ENCODE data around the gene WWOX.
"Not testable (repeated sequence)": the region's sequence is repeated elsewhere in the genome, so short reads cannot be mapped to it uniquely, and the experiment has no call there.

WWOX gene

DNA sequence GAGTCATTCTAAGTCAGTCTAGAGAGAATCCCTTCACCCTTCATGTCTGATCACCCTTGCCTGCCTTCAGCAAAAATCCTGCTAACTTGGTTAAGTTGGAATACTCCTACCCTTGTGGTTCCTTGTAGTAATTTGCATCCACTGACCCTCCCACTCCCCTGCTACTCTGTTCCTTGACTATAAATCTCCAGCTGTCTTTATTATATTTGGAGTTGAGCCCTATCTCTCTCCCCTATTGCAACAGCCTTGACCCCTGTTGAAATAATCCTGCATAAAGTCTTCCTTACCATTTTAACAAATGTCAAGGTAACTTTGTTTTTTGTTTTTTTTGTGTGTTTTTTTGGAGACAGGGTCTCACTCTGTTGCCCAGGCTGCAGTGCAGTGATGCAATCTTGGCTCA lies 590.1 kb downstream of the WWOX start:
- Histone ChIP-seq H3K36me3 (ENCODE audit: control insufficient read depth, insufficient read depth, low read length) (no peaks in the 10 kb centered on the region), H3K4me1 (ENCODE audit: control insufficient read depth, insufficient read depth, low read length, poor library complexity, severe bottlenecking) (no peaks in the 10 kb centered on the region), H3K27ac (ENCODE audit: low read depth, low read length, severe bottlenecking) (no peak overlapping the region)

DNA sequence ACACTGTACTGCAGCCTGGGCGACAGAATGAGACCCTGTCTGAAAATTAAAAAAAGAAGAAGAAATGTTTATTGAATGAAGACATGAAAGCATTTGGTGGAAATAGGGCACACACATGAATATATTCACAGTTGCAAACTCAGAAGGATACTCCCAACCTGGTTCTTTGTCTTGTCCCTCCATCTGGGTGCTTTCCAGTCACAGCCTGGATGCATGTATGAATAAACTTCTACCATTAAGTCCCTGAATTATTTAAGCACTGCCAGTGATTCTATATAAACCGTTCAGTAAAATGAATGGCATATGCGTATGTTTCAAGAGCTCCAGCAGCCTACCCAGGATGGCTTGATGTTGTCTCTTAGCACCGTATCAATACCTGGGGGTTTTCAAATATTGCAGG lies 591.1 kb downstream of the WWOX start:
- H3K4me1 ChIP-seq (ENCODE audit: control insufficient read depth, insufficient read depth, low read length, poor library complexity, severe bottlenecking) = no peaks in the 10 kb centered on the region
- no peak overlapping the region for H3K4me3 ChIP-seq (ENCODE audit: extremely low read depth, insufficient read depth, low read length, poor library complexity, severe bottlenecking)
- H3K36me3 ChIP-seq (ENCODE audit: control insufficient read depth, insufficient read depth, low read length) = no peaks in the 10 kb centered on the region
- no peak overlapping the region for H3K27ac ChIP-seq (ENCODE audit: low read depth, low read length, severe bottlenecking)
- no peaks in the 10 kb centered on the region for H3K9me3 ChIP-seq (ENCODE audit: control insufficient read depth, low read length)
- 88 to 100% methylated on average over 2 to 3 of the region's 4 CpGs for WGBS, 2 experiments (ENCODE audit: insufficient coverage in 2 of 2)

More for the DNA sequence above, 590.1 kb downstream of the WWOX start:
- H3K9me3 ChIP-seq (ENCODE audit: control insufficient read depth, low read length) = no peaks in the 10 kb centered on the region
- H3K4me3 ChIP-seq (ENCODE audit: extremely low read depth, insufficient read depth, low read length, poor library complexity, severe bottlenecking) = no peak overlapping the region

DNA sequence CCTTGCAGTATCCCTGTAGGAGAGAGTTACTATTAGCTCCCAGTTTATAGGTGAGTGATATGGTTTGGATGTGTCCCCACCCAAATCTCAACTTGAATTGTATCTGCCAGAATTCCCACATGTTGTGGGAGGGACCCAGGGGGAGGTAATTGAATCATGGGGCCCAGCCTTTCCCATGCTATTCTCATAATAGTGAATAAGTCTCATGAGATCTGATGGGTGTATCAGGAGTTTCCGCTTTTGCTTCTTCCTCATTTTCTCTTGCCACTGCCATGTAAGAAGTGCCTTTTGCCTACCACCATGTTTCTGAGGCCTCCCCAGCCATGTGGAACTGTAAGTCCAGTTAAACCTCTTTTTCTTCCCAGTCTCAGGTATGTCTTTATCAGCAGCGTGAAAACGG lies 592.3 kb downstream of the WWOX start:
- H3K9me3 ChIP-seq (ENCODE audit: control insufficient read depth, low read length); H3K27ac ChIP-seq (ENCODE audit: low read depth, low read length, severe bottlenecking); H3K4me3 ChIP-seq (ENCODE audit: extremely low read depth, insufficient read depth, low read length, poor library complexity, severe bottlenecking); H3K36me3 ChIP-seq (ENCODE audit: control insufficient read depth, insufficient read depth, low read length); H3K4me1 ChIP-seq (ENCODE audit: control insufficient read depth, insufficient read depth, low read length, poor library complexity, severe bottlenecking): not testable (repeated sequence)
- WGBS, 2 experiments (ENCODE audit: insufficient coverage in 2 of 2) = 100% methylated on average over 1 of the region's 3 CpGs; no CpG with 5 or more reads in 1 of the 2 experiments

DNA sequence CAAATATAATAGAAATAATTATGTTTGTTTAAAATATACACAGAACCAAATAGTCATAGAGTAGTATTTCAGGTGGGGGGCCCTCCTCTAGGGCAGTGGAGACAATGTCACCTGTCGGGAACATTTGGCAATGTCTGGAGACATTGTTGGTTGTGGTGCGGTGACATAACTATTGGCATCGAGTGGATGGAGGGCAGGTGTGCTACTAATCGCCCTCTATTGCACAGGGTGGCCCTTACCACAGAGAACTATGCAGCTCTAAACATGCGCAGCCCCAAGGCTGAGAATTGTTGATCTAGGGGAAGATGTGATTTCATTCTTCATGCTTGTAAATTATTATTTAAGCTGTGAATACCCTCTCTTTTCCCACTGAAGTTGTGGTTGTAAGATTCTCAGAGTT lies 594.0 kb downstream of the WWOX start:
- Histone ChIP-seq H3K27ac (ENCODE audit: low read depth, low read length, severe bottlenecking) (no peak overlapping the region), H3K4me1 (ENCODE audit: control insufficient read depth, insufficient read depth, low read length, poor library complexity, severe bottlenecking) (no peaks in the 10 kb centered on the region), H3K36me3 (ENCODE audit: control insufficient read depth, insufficient read depth, low read length) (no peaks in the 10 kb centered on the region), H3K9me3 (ENCODE audit: control insufficient read depth, low read length) (no peaks in the 10 kb centered on the region), H3K4me3 (ENCODE audit: extremely low read depth, insufficient read depth, low read length, poor library complexity, severe bottlenecking) (no peak overlapping the region)
- WGBS, 2 experiments (ENCODE audit: insufficient coverage in 2 of 2) = 76 to 92% methylated on average over 2 to 3 of the region's 5 CpGs

DNA sequence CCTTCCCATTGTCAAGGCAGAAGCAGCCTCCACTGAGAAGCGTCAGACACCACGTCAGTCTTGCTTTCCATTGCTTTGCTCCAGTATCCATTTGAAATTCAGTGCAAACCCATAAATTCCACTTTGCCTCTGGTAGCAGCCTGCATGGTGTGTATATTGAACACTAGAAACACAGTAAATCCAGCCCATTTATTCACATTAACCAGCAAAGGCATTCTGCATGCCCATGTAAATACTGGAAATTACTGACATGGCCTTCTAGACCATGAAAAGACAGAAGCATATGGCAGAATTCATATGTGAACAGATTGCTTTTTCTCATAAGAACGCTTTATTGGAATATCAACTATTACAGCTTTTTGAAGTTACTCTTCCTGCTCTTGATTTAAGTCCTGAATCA lies 595.0 kb downstream of the WWOX start:
- Histone ChIP-seq H3K4me3 (ENCODE audit: extremely low read depth, insufficient read depth, low read length, poor library complexity, severe bottlenecking) (no peak overlapping the region), H3K4me1 (ENCODE audit: control insufficient read depth, insufficient read depth, low read length, poor library complexity, severe bottlenecking) (no peaks in the 10 kb centered on the region), H3K36me3 (ENCODE audit: control insufficient read depth, insufficient read depth, low read length) (no peaks in the 10 kb centered on the region), H3K9me3 (ENCODE audit: control insufficient read depth, low read length) (no peaks in the 10 kb centered on the region), H3K27ac (ENCODE audit: low read depth, low read length, severe bottlenecking) (no peak overlapping the region)
- 77 to 92% methylated on average over 1 to 3 of the region's 3 CpGs for WGBS, 2 experiments (ENCODE audit: insufficient coverage in 2 of 2)

DNA sequence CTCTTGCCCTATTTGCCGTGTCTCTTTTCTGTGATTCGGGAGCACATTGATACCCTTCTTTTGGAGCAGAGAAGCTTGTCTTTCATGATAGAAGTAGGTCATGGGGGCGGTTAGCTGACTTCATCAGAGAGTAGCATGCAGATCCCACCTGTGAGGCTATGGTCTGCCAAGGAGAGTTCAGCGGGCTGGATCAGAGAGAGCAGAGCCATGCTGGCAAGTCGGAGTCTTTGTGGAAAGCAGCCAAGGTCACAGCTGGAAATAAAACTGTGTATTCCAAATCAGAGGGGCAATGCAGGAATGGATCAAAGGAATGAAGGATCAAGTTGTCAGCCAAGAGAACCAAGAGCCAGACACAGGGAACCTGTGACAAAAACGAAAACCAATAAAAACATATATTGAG lies 595.9 kb downstream of the WWOX start:
- Histone ChIP-seq H3K4me1 (ENCODE audit: control insufficient read depth, insufficient read depth, low read length, poor library complexity, severe bottlenecking) (no peaks in the 10 kb centered on the region), H3K36me3 (ENCODE audit: control insufficient read depth, insufficient read depth, low read length) (no peaks in the 10 kb centered on the region), H3K9me3 (ENCODE audit: control insufficient read depth, low read length) (no peaks in the 10 kb centered on the region), H3K4me3 (ENCODE audit: extremely low read depth, insufficient read depth, low read length, poor library complexity, severe bottlenecking) (no peak overlapping the region), H3K27ac (ENCODE audit: low read depth, low read length, severe bottlenecking) (no peak overlapping the region)
- 86 to 89% methylated on average over 6 of the region's 6 CpGs for WGBS, 2 experiments (ENCODE audit: insufficient coverage in 2 of 2)

DNA sequence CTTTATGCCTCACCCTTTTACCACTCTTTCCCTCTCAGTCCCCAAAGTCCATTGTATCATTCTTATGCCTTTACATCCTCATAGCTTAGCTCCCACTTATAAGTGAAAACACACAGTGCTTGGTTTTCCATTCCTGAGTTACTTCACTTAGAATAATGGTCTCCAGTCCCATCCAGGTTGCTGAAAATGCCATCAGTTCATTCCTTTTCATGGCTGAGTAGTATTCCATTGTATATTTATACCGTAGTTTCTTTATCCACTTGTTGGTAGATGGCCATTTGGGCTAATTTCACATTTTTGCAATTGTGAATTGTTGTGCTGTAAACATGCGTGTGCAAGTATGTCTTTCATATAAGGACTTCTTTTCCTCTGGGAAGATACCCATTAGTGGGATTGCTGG lies 597.3 kb downstream of the WWOX start:
- Histone ChIP-seq H3K27ac (ENCODE audit: low read depth, low read length, severe bottlenecking) (no peak overlapping the region), H3K36me3 (ENCODE audit: control insufficient read depth, insufficient read depth, low read length) (no peaks in the 10 kb centered on the region), H3K4me3 (ENCODE audit: extremely low read depth, insufficient read depth, low read length, poor library complexity, severe bottlenecking) (no peak overlapping the region), H3K4me1 (ENCODE audit: control insufficient read depth, insufficient read depth, low read length, poor library complexity, severe bottlenecking) (no peaks in the 10 kb centered on the region), H3K9me3 (ENCODE audit: control insufficient read depth, low read length) (no peaks in the 10 kb centered on the region)
- 80% methylated on average over 1 of the region's 2 CpGs; no CpG with 5 or more reads in 1 of the 2 experiments for WGBS, 2 experiments (ENCODE audit: insufficient coverage in 2 of 2)

DNA sequence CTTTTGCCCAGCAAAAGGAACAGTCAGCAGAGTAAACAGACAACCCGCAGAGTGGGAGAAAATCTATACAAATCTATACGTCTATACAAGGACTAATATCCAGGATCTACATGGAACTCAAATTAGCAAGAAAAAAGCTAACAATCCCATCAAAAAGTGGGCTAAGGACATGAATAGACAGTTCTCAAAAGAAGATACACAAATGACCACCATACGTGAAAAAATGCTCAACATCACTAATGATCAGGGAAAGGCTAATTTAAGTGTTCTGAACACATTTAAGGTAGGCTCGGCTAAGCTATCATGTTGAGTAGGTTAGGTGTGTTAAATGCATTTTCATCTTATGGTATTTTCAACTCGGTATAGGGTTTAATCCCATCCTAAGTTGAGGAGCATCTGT lies 598.0 kb downstream of the WWOX start:
- H3K4me3 ChIP-seq (ENCODE audit: extremely low read depth, insufficient read depth, low read length, poor library complexity, severe bottlenecking) = no peak overlapping the region
- 100% methylated on average over 3 of the region's 5 CpGs for WGBS, 2 experiments (ENCODE audit: insufficient coverage in 2 of 2)
- no peaks in the 10 kb centered on the region for H3K9me3 ChIP-seq (ENCODE audit: control insufficient read depth, low read length)
- no peaks in the 10 kb centered on the region for H3K4me1 ChIP-seq (ENCODE audit: control insufficient read depth, insufficient read depth, low read length, poor library complexity, severe bottlenecking)
- H3K27ac ChIP-seq (ENCODE audit: low read depth, low read length, severe bottlenecking) = no peak overlapping the region
- no peaks in the 10 kb centered on the region for H3K36me3 ChIP-seq (ENCODE audit: control insufficient read depth, insufficient read depth, low read length)

DNA sequence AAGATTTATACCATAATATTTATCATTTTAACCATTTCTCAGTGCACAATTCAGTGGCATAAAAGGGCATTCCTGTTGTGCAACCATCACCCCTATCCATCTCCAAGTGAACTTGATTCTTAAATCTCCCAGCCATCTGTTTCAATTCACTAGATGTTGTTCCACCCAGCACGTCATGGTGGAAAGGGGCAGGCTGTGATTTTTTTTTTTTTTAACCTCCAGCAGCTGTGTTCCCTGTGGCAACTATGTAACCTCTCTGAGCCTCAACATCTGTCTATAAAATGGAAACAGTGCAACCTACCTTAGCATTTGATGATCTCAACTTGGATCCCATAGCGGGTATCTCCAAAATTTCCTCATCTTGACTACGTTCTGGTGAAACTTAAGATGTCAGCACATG lies 604.5 kb downstream of the WWOX start:
- Histone ChIP-seq H3K9me3 (ENCODE audit: control insufficient read depth, low read length) (no peaks in the 10 kb centered on the region), H3K4me1 (ENCODE audit: control insufficient read depth, insufficient read depth, low read length, poor library complexity, severe bottlenecking) (no peaks in the 10 kb centered on the region), H3K27ac (ENCODE audit: low read depth, low read length, severe bottlenecking) (no peak overlapping the region), H3K4me3 (ENCODE audit: extremely low read depth, insufficient read depth, low read length, poor library complexity, severe bottlenecking) (no peak overlapping the region), H3K36me3 (ENCODE audit: control insufficient read depth, insufficient read depth, low read length) (no peaks in the 10 kb centered on the region)
- 100% methylated on average over 3 of the region's 3 CpGs; no CpG with 5 or more reads in 1 of the 2 experiments for WGBS, 2 experiments (ENCODE audit: insufficient coverage in 2 of 2)

DNA sequence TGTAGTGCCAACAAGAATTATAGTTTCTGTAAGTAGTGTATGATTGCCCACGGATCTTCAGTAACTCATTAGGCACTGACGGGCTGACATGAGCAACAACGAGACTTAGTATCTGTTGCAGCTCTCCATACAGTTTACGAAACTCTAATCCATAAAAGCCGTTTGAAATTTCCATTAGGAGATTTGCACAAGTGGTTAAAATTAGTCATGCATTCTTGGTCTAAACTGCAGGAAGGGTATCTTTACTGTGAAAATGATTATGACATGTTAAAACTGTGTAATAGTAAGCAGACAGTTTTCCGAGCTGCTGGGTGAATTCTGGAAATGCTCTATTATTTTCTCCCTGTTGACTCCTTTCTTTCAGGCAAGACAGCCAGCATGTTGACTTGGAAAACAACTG lies 605.0 kb downstream of the WWOX start:
- Histone ChIP-seq H3K27ac (ENCODE audit: low read depth, low read length, severe bottlenecking) (no peak overlapping the region), H3K4me1 (ENCODE audit: control insufficient read depth, insufficient read depth, low read length, poor library complexity, severe bottlenecking) (no peaks in the 10 kb centered on the region), H3K36me3 (ENCODE audit: control insufficient read depth, insufficient read depth, low read length) (no peaks in the 10 kb centered on the region), H3K4me3 (ENCODE audit: extremely low read depth, insufficient read depth, low read length, poor library complexity, severe bottlenecking) (no peak overlapping the region), H3K9me3 (ENCODE audit: control insufficient read depth, low read length) (no peaks in the 10 kb centered on the region)
- 95 to 100% methylated on average over 3 to 4 of the region's 6 CpGs for WGBS, 2 experiments (ENCODE audit: insufficient coverage in 2 of 2)

DNA sequence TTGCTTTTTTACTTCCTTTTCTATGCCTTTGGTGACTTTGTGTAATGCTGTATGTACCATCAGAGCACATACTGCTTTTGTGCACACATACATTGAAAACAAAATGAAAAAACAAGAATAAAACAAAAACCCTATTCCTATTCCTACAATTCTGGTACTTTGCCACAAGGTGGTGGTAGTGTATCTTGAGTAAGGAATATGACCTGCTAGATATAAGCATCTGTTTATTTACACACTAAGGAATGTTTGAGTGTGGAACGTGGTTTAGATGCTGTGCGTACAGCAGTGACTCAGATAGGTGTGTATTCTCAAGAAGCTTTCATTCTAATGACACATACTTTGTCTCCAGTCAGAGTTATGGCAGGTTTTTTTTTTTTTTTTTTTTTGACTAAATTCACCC lies 606.2 kb downstream of the WWOX start:
- no peak overlapping the region for H3K4me3 ChIP-seq (ENCODE audit: extremely low read depth, insufficient read depth, low read length, poor library complexity, severe bottlenecking)
- no peaks in the 10 kb centered on the region for H3K9me3 ChIP-seq (ENCODE audit: control insufficient read depth, low read length)
- no peak overlapping the region for H3K27ac ChIP-seq (ENCODE audit: low read depth, low read length, severe bottlenecking)
- H3K4me1 ChIP-seq (ENCODE audit: control insufficient read depth, insufficient read depth, low read length, poor library complexity, severe bottlenecking) = no peaks in the 10 kb centered on the region
- WGBS, 2 experiments (ENCODE audit: insufficient coverage in 2 of 2) = no CpG with 5 or more reads among the region's 2 CpGs
- no peaks in the 10 kb centered on the region for H3K36me3 ChIP-seq (ENCODE audit: control insufficient read depth, insufficient read depth, low read length)

DNA sequence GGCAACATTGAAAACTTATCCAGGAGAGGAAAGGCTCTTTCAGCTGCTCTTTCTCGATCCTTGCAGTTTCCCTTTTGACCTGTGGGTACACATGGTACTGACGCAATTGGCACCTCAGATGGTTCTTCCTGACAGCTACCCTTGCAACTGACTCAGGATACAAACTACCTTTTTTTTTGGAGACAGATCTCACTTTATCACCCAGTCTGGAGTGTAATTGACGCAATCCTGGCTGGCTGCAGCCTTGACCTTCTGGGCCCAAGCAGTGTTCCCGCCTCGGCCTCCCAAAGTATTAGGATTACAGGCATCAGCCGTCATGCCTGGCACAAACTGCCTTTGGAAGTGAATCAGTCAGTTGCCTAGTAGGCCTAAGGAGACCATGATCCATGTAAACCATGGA lies 607.2 kb downstream of the WWOX start:
- Histone ChIP-seq H3K4me1 (ENCODE audit: control insufficient read depth, insufficient read depth, low read length, poor library complexity, severe bottlenecking) (no peaks in the 10 kb centered on the region), H3K4me3 (ENCODE audit: extremely low read depth, insufficient read depth, low read length, poor library complexity, severe bottlenecking) (no peak overlapping the region), H3K9me3 (ENCODE audit: control insufficient read depth, low read length) (no peaks in the 10 kb centered on the region), H3K27ac (ENCODE audit: low read depth, low read length, severe bottlenecking) (no peak overlapping the region), H3K36me3 (ENCODE audit: control insufficient read depth, insufficient read depth, low read length) (no peaks in the 10 kb centered on the region)
- WGBS, 2 experiments (ENCODE audit: insufficient coverage in 2 of 2) = 75 to 96% methylated on average over 5 to 6 of the region's 6 CpGs
